Colonic mucosa (tissue), 4 donors: ENCODE measurements around the gene CSNK2B. TPM values are rescaled to one million over a fixed set of nuclear protein-coding genes. Genes with fewer than 3 reads are reported as not detected.

Experiments
- DNase-seq: peaks from one replicate; pipeline ENCODE4 v3.0.0-alpha.2; 2020
- H3K27ac ChIP-seq: fragments of 200-600 bp; one replicate; pipeline ENCODE4 v1.8.0; 2021
- H3K27me3 ChIP-seq: fragments of 200-600 bp; one replicate; pipeline ENCODE4 v1.8.0; 2021
- H3K36me3 ChIP-seq: fragments of 200-600 bp; one replicate; pipeline ENCODE4 v1.8.0; 2021
- H3K4me1 ChIP-seq: fragments of 200-600 bp; one replicate; pipeline ENCODE4 v1.8.0; 2021; ENCODE audit warnings: mild to moderate bottlenecking
- H3K4me3 ChIP-seq: fragments of 200-600 bp; one replicate; pipeline ENCODE4 v1.8.0; 2021
- H3K9ac ChIP-seq, 2 donors: one replicate each; pipeline ENCODE4 v1.7.0; 2013; ENCODE audit warnings: control low read depth in 2 of 2, low read depth in 2 of 2, low read length in 2 of 2
- H3K9me3 ChIP-seq: fragments of 200-600 bp; one replicate; pipeline ENCODE4 v1.8.0; 2021
- intact Hi-C: fragments of 100-400 bp; cut with DNase I; formaldehyde crosslinking; loops from one replicate; pipeline ENCODE4 v1.14.1; 2022
- total RNA-seq, 2 donors: library from RNA; stranded (reverse); fragmentation: NEBNext Ultra II Directional in 1 of 2; extraction: Animal tissue kit (Norgen Biotek cat#: 25700) in 1 of 2; gene quantifications; one replicate each; pipeline ENCODE4 v1.2.1, GENCODE V29; 2021
- TF ChIP-seq, protein P1 (sequence below): fragments of 200-600 bp; IDR thresholded peaks from one replicate; pipeline ENCODE4 v1.8.0; 2022; ENCODE audit warnings: antibody characterized with exemption, mild to moderate bottlenecking
- donor health status: healthy.
- donor health status: DM: no; HTN: no; CAD: no.
- donor health status: DM: no; HTN: no; CAD: no.

The CSNK2B gene
- total RNA-seq, 2 donors from 2014 or later = 140 to 152 TPM

DNA sequence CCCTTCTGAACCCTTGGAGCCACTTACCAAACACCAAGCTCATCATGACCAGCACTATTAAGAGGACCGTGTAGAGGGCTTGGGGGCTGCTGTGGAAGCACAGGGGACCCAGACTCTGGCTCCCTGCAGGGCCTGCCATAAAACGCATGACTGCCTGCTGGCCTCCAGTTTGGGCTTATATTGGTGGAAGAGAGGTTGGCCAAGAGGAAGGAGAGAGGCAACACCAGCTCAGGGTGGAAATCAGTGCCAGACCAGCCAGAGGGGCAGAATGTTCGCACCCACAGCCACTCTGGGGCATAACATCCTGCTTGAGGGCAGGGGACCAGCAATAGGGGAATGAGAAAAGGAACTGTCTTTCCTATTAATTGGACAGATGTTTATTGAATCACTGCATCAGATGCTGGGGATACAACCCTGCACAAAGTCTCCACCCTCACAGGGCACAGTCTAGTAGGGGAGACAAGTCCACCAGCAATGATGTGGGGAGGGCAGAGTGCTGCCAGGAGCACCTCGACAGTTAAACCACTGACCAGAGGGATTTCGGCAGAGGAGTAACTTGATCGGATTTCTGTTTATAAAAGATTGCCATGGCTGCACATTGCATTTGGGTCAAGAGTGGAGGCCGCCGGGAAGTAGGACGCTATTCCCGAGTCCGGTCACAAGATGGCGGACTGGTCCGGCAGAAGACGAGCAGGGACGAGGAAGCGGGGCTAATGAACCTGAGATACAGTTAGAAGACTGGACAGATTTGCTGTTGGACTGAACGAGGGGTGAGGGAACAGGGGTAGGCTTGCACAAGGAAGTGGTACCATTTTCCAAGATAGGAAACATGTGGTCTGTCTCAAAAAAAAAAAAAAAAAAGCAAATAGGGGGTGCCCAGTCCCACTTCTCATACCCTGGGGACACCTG is 14.6 kb downstream of the CSNK2B start, which contains the start of gene LY6G5C:
TSS of gene LY6G5C (minus strand) at position 842 of the 909 bp plus-strand sequence. CDS start at position 148, 694 bp downstream.
- Histone ChIP-seq H3K4me3 (peak within 1 kb of the TSS; percentile 41), H3K36me3 (no peaks in the 10 kb centered on the region), H3K27me3 (no peaks in the 10 kb centered on the region), H3K9me3 (no peaks in the 10 kb centered on the region), H3K9ac (peak within 1 kb of the TSS; percentile 74 to 90), H3K4me1 (peaks cover 9% of the 10 kb centered on the region), H3K27ac (peak within 1 kb of the TSS; percentile 30)
- TF ChIP-seq, protein P1, sequence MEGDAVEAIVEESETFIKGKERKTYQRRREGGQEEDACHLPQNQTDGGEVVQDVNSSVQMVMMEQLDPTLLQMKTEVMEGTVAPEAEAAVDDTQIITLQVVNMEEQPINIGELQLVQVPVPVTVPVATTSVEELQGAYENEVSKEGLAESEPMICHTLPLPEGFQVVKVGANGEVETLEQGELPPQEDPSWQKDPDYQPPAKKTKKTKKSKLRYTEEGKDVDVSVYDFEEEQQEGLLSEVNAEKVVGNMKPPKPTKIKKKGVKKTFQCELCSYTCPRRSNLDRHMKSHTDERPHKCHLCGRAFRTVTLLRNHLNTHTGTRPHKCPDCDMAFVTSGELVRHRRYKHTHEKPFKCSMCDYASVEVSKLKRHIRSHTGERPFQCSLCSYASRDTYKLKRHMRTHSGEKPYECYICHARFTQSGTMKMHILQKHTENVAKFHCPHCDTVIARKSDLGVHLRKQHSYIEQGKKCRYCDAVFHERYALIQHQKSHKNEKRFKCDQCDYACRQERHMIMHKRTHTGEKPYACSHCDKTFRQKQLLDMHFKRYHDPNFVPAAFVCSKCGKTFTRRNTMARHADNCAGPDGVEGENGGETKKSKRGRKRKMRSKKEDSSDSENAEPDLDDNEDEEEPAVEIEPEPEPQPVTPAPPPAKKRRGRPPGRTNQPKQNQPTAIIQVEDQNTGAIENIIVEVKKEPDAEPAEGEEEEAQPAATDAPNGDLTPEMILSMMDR = peak; percentile 66
- peak; percentile 86 for DNase-seq
- intact Hi-C loops = loop anchor here (5.0 kb wide), 1 partner anchor 87 kb away; no protein-coding TSS in a partner anchor

DNA sequence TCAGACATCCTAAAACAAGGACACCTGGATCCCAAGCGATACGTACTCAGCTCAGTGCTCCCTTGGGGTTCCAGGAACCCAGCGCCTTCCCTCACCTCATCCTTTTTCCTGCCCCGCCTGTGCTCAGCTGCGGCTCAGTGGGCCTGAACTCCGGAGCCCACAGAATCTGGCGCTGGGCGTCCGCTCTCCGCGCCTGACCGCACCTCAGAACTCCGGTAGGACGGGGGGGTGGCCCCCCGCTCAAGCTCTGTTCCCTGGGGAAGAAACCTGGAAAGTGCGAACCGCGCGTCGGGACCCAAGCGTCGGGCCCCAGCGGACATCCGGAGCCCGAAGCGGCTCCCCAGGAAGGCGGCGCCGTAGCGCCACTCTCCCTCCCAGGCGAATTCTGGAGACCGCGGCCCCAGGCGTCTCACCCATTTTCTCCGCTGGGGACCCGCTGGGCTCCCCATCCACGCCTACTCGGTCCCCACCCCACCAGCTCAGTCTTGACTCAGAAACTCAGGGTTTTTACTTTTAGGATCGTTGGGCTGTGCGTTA is 15.3 kb downstream of the CSNK2B start:
- no peaks in the 10 kb centered on the region for H3K27me3 ChIP-seq
- H3K27ac ChIP-seq = peak overlapping the region; percentile 30
- peaks cover 9% of the 10 kb centered on the region for H3K4me1 ChIP-seq
- no peaks in the 10 kb centered on the region for H3K36me3 ChIP-seq
- intact Hi-C loops = loop anchor here (5.0 kb wide), 1 partner anchor 86 kb away; no protein-coding TSS in a partner anchor
- H3K4me3 ChIP-seq = peak overlapping the region; percentile 41
- TF ChIP-seq, protein P1 = no peak
- peak overlapping the region; percentile 74 to 90 for H3K9ac ChIP-seq
- DNase-seq = peak; percentile 60
- H3K9me3 ChIP-seq = no peaks in the 10 kb centered on the region

DNA sequence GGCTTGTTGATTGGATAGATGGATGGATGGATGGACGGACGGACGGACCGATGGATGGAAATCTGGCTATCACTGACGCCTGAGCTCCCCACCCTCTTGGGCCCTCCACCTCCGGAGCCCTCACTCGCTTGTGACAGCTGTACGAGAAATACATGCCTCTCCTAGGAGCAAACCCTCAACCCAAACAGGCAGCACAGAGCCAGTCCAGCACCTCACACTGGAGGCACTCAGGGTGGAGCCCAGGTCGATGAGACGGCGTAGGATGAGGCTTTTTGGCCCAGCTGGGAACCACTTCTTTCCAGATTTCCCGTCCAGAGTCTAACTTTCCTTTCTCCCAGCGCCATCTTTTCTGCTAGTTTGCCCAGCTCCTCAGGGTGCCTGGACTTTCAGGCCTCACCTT is 17.7 kb downstream of the CSNK2B start:
- no peaks in the 10 kb centered on the region for H3K9me3 ChIP-seq
- peak overlapping the region in 1 of 2 donors; percentile 72 for H3K9ac ChIP-seq
- peaks cover 5% of the 10 kb centered on the region for H3K36me3 ChIP-seq
- no peaks in the 10 kb centered on the region for H3K27me3 ChIP-seq
- peak overlapping the region; percentile 30 for H3K4me3 ChIP-seq
- DNase-seq = no peak
- intact Hi-C loops = loop anchor here (5.0 kb wide), 1 partner anchor 84 kb away; no protein-coding TSS in a partner anchor
- no peak overlapping the region for H3K27ac ChIP-seq
- TF ChIP-seq, protein P1 = no peak
- H3K4me1 ChIP-seq = peaks cover 9% of the 10 kb centered on the region

DNA sequence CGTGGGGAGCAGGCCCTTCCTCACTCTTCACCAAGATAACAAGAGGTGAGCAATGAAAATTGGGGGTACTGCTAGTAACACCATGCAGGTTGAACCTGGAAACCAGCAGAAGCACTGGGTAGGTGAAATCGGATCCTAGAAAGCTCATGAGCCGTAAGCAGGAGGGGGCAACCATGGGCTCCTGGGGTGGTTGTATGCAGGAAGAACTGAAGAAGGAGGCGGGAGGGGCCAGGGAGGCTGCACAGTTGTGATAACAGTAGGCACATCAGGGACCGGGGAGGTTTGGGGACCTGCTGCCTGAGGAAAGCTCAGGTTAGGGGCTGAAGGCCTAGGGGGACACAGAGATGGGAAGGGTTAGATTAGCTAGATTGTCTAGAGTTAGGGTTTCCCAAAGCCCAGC is 20.6 kb downstream of the CSNK2B start:
- intact Hi-C loops = no loop called here
- Histone ChIP-seq H3K4me3 (no peak overlapping the region), H3K27me3 (no peaks in the 10 kb centered on the region), H3K9me3 (no peaks in the 10 kb centered on the region), H3K27ac (no peak overlapping the region), H3K4me1 (no peaks in the 10 kb centered on the region), H3K9ac (no peak overlapping the region), H3K36me3 (peaks cover 10% of the 10 kb centered on the region)
- TF ChIP-seq, protein P1 = no peak
- DNase-seq = no peak

DNA sequence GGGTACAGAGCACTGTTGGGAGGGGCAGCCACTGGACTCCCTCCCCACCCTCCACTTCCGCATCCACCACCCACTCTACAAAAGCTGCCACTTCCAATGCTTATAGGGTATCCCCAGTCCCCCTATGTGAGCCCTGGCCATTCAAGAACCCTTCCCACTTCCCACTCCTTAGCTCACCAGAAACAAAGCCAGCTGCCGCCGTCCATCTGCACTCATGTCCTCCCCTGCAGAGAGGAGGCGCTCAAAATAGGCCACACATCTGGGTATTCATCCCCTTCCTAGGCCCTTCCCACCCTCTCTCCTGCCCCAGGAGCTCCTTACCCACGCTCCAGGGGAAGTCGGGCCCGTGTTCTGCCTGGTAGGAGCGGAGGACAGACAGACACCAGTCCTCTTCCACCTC is 21.4 kb downstream of the CSNK2B start:
- no peak overlapping the region for H3K27ac ChIP-seq
- no peak overlapping the region for H3K4me3 ChIP-seq
- intact Hi-C loops = no loop called here
- no peaks in the 10 kb centered on the region for H3K9me3 ChIP-seq
- no peak overlapping the region for H3K9ac ChIP-seq
- no peaks in the 10 kb centered on the region for H3K27me3 ChIP-seq
- TF ChIP-seq, protein P1 = no peak
- H3K4me1 ChIP-seq = no peaks in the 10 kb centered on the region
- peaks cover 10% of the 10 kb centered on the region for H3K36me3 ChIP-seq
- no peak for DNase-seq
